Parathyroid adenoma (tissue), 2 donors: ENCODE data around the gene HBG2.
"Not testable (repeated sequence)": the region's sequence is repeated elsewhere in the genome, so short reads cannot be mapped to it uniquely, and the experiment has no call there.

ENCODE experiments used
- H2AFZ ChIP-seq: fragments of 300-600 bp; sonication (generic); one replicate; pipeline ENCODE4 v1.7.0; 2017; ENCODE audit warnings: antibody characterized with exemption, mild to moderate bottlenecking
- H3K27ac ChIP-seq: fragments of 300-600 bp; sonication (generic); one replicate; pipeline ENCODE4 v1.7.0; 2017
- H3K27me3 ChIP-seq: fragments of 300-600 bp; sonication (generic); one replicate; pipeline ENCODE4 v1.7.0; 2017; ENCODE audit warnings: low read length; ENCODE audit not compliant: control insufficient read depth, insufficient read depth
- H3K36me3 ChIP-seq: fragments of 300-600 bp; sonication (generic); one replicate; pipeline ENCODE4 v1.7.0; 2017; ENCODE audit warnings: low read length; ENCODE audit not compliant: control insufficient read depth, insufficient read depth
- H3K4me1 ChIP-seq: fragments of 300-600 bp; sonication (generic); one replicate; pipeline ENCODE4 v1.7.0; 2017; ENCODE audit warnings: control low read depth
- H3K4me2 ChIP-seq: fragments of 300-600 bp; sonication (generic); one replicate; pipeline ENCODE4 v1.7.0; 2017; ENCODE audit warnings: low read length
- H3K4me3 ChIP-seq: fragments of 300-600 bp; sonication (generic); one replicate; pipeline ENCODE4 v1.7.0; 2017; ENCODE audit warnings: low read depth, low read length
- H3K79me2 ChIP-seq: fragments of 300-600 bp; sonication (generic); one replicate; pipeline ENCODE4 v1.7.0; 2017; ENCODE audit warnings: control low read depth
- H3K9ac ChIP-seq: fragments of 300-600 bp; sonication (generic); one replicate; pipeline ENCODE4 v1.7.0; 2017; ENCODE audit warnings: mild to moderate bottlenecking
- H3K9me3 ChIP-seq: fragments of 300-600 bp; sonication (generic); one replicate; pipeline ENCODE4 v1.7.0; 2017; ENCODE audit warnings: low read length; ENCODE audit not compliant: control insufficient read depth
- CTCF ChIP-seq: fragments of 300-600 bp; sonication (generic); IDR thresholded peaks from one replicate; pipeline ENCODE4 v1.7.0; 2017; ENCODE audit warnings: antibody characterized with exemption, mild to moderate bottlenecking
- donor health status: primary hyperparathyroidism.

HBG2 gene

DNA sequence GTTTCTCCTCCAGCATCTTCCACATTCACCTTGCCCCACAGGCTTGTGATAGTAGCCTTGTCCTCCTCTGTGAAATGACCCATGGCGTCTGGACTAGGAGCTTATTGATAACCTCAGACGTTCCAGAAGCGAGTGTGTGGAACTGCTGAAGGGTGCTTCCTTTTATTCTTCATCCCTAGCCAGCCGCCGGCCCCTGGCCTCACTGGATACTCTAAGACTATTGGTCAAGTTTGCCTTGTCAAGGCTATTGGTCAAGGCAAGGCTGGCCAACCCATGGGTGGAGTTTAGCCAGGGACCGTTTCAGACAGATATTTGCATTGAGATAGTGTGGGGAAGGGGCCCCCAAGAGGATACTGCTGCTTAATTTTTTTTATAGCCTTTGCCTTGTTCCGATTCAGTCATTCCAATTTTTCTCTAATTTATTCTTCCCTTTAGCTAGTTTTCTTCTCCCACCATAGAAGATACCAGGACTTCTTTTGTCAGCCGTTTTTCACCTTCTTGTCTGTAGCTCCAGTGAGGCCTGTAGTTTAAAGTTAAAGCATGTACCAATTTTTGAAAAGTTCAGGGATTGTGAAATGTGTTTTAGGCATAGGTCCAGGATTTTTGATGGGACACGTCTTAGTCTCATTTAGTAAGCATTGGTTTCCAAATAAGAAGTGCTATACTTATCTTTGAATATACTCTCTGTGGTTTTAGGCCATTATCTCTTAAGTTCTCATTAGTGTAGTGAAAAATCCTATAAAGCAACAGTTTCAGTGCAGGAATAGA lies at the start of gene HBG2:
TSS of gene HBG2 (minus strand) at position 136 of the 768 bp plus-strand sequence. CDS start at position 83, 53 bp downstream.
- not testable (repeated sequence) for H3K4me2 ChIP-seq, H3K27ac ChIP-seq, H3K79me2 ChIP-seq, H3K9me3 ChIP-seq, H2AFZ ChIP-seq, H3K4me3 ChIP-seq, H3K9ac ChIP-seq, H3K4me1 ChIP-seq, H3K27me3 ChIP-seq, H3K36me3 ChIP-seq

DNA sequence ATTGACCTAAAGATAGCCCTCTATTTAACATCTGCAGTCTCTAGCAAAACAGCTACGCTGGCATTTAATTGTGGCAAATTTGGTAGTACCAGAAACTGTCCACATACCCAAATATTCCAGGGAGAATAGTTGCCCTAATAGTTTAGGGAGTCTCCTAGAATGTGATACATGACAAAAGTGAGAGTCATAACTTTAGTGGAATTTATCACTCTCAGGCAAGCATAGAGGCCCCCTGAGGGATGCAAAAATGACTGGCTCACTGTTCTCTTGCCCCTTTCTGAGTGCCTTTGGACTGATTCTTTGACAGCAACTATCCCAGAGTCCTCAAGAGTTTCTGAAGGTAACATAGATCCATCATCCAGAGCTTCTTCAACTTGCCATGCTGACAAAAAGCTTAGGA lies 49.5 kb upstream of the HBG2 start:
- Histone ChIP-seq H3K36me3 (no peaks in the 10 kb centered on the region), H3K4me2 (no peak overlapping the region), H2AFZ (no peak overlapping the region), H3K4me3 (no peak overlapping the region), H3K27ac (no peak overlapping the region), H3K9ac (no peak overlapping the region), H3K9me3 (no peaks in the 10 kb centered on the region), H3K4me1 (no peaks in the 10 kb centered on the region), H3K27me3 (no peaks in the 10 kb centered on the region), H3K79me2 (no peaks in the 10 kb centered on the region)
- no peak for TF ChIP-seq CTCF

GRCh38 chr11:5303626-5304025 lies 49.0 kb upstream of the HBG2 start:
- TF ChIP-seq CTCF = no peak
- H2AFZ ChIP-seq = no peak overlapping the region
- H3K36me3 ChIP-seq = no peaks in the 10 kb centered on the region
- H3K4me3 ChIP-seq = no peak overlapping the region
- no peak overlapping the region for H3K27ac ChIP-seq
- H3K27me3 ChIP-seq = no peaks in the 10 kb centered on the region
- H3K9ac ChIP-seq = no peak overlapping the region
- H3K79me2 ChIP-seq = no peaks in the 10 kb centered on the region
- no peaks in the 10 kb centered on the region for H3K4me1 ChIP-seq
- no peaks in the 10 kb centered on the region for H3K9me3 ChIP-seq
- no peak overlapping the region for H3K4me2 ChIP-seq

DNA sequence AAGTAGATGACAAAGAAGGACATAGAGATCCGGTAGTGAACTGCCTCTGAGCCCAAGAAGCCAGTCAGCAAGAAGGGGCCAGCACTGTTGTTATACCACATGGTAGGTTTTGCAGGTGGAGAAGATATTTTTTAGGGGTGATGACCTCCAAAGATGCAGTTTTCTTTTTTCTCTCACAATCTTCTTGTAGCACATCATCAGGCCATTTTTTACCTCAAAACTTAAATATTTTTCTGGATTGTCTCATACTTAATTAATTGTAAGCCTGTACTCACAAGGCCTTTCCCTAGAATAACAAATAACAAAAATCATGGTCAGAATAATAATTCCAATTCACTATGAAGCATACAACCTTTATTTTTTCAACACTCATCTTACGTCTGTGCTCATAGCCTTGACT lies 47.3 kb upstream of the HBG2 start, which contains the start of gene OR51B4:
TSS of gene OR51B4 (minus strand) at position 101 of the 400 bp plus-strand sequence. CDS start at position 101, 0 bp downstream.
- no peaks in the 10 kb centered on the region for H3K27me3 ChIP-seq
- H3K4me1 ChIP-seq = no peaks in the 10 kb centered on the region
- H3K79me2 ChIP-seq = no peaks in the 10 kb centered on the region
- no peaks in the 10 kb centered on the region for H3K9me3 ChIP-seq
- TF ChIP-seq CTCF = no peak
- no peak within 1 kb of the TSS for H3K4me2 ChIP-seq
- no peak within 1 kb of the TSS for H3K4me3 ChIP-seq
- no peak within 1 kb of the TSS for H3K9ac ChIP-seq
- no peak within 1 kb of the TSS for H3K27ac ChIP-seq
- H3K36me3 ChIP-seq = no peaks in the 10 kb centered on the region
- H2AFZ ChIP-seq = no peak within 1 kb of the TSS

- no peak overlapping the region for H2AFZ ChIP-seq
- no peak overlapping the region for H3K4me2 ChIP-seq
- H3K4me3 ChIP-seq = no peak overlapping the region
- H3K79me2 ChIP-seq = no peaks in the 10 kb centered on the region
- no peaks in the 10 kb centered on the region for H3K36me3 ChIP-seq
- H3K27ac ChIP-seq = no peak overlapping the region
- H3K9ac ChIP-seq = no peak overlapping the region
- no peaks in the 10 kb centered on the region for H3K9me3 ChIP-seq
- no peaks in the 10 kb centered on the region for H3K27me3 ChIP-seq
- TF ChIP-seq CTCF = no peak
- H3K4me1 ChIP-seq = no peaks in the 10 kb centered on the region
Measured at GRCh38 chr11:5300251-5300650, 45.7 kb upstream of the HBG2 start.
